Cardiac muscle cell (in vitro differentiated cells and primary cell): ENCODE data around the gene AATK. TPM values are rescaled to one million over a fixed set of nuclear protein-coding genes. Genes with fewer than 3 reads are reported as not detected.

Experiments used
- DNase-seq, 2 donors: peaks; one replicate each; pipeline versions ENCODE4 v3.0.0 to v3.0.0-alpha.2; 2010 to 2017; ENCODE audit warnings: low read depth in 1 of 2, low spot score in 1 of 2
- H3K27ac ChIP-seq: fragments of 200-600 bp; sonication (generic); 2 replicates; pipeline ENCODE4 v1.5.1; 2016
- H3K27me3 ChIP-seq: fragments of 200-600 bp; sonication (generic); 2 replicates; pipeline ENCODE4 v1.6.0; 2016; ENCODE audit warnings: control low read depth
- H3K36me3 ChIP-seq: fragments of 200-600 bp; sonication (generic); 2 replicates; pipeline ENCODE4 v1.5.1; 2016; ENCODE audit warnings: control low read depth
- H3K4me1 ChIP-seq: fragments of 200-600 bp; sonication (generic); 2 replicates; pipeline ENCODE4 v1.8.1; 2017; ENCODE audit warnings: low read depth, mild to moderate bottlenecking, mixed run types
- H3K4me3 ChIP-seq: fragments of 200-600 bp; sonication (generic); 2 replicates; pipeline ENCODE4 v1.5.1; 2016; ENCODE audit warnings: mild to moderate bottlenecking
- H3K9me3 ChIP-seq: fragments of 200-600 bp; sonication (generic); 2 replicates; pipeline ENCODE4 v1.5.1; 2017; ENCODE audit warnings: low read depth, mild to moderate bottlenecking, control low read depth
- polyA plus RNA-seq: library from polyadenylated mRNA; unstranded; fragments of >200 nt; fragmentation: Nextera tagmentation; extraction: Ambion mirVana; gene quantifications from 2 replicates; pipeline ENCODE4 v1.2.1, GENCODE V29; 2016
- total RNA-seq: library from RNA; depleted of rRNA; stranded (reverse); fragments of >200 nt; gene quantifications from 2 replicates; pipeline ENCODE4 v1.2.3, GENCODE V29; 2016
- TF ChIP-seq, protein P1 (sequence below): IDR thresholded peaks from 2 replicates; pipeline ENCODE4 v1.5.1; 2012; ENCODE audit warnings: low read depth, mild to moderate bottlenecking, low read length

Gene AATK
- total and polyA plus RNA-seq, 2 experiments from 2014 or later, result 8.0 to 21.9 TPM

- Histone ChIP-seq H3K9me3 (no peaks in the 10 kb centered on the region), H3K27ac (no peak overlapping the region), H3K4me3 (no peak overlapping the region), H3K36me3 (no peaks in the 10 kb centered on the region), H3K27me3 (no peaks in the 10 kb centered on the region), H3K4me1 (peaks cover 6% of the 10 kb centered on the region)
- DNase-seq, result no peak
- TF ChIP-seq, protein P1, sequence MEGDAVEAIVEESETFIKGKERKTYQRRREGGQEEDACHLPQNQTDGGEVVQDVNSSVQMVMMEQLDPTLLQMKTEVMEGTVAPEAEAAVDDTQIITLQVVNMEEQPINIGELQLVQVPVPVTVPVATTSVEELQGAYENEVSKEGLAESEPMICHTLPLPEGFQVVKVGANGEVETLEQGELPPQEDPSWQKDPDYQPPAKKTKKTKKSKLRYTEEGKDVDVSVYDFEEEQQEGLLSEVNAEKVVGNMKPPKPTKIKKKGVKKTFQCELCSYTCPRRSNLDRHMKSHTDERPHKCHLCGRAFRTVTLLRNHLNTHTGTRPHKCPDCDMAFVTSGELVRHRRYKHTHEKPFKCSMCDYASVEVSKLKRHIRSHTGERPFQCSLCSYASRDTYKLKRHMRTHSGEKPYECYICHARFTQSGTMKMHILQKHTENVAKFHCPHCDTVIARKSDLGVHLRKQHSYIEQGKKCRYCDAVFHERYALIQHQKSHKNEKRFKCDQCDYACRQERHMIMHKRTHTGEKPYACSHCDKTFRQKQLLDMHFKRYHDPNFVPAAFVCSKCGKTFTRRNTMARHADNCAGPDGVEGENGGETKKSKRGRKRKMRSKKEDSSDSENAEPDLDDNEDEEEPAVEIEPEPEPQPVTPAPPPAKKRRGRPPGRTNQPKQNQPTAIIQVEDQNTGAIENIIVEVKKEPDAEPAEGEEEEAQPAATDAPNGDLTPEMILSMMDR, result no peak
Observed at GRCh38 chr17:81130385-81131361, 35.3 kb downstream of the AATK start.

GRCh38 chr17:81129711-81130367 lies 36.2 kb downstream of the AATK start:
- Histone ChIP-seq H3K36me3 (no peaks in the 10 kb centered on the region), H3K4me3 (no peak overlapping the region), H3K27ac (no peak overlapping the region), H3K27me3 (no peaks in the 10 kb centered on the region), H3K4me1 (peaks cover 6% of the 10 kb centered on the region), H3K9me3 (no peaks in the 10 kb centered on the region)
- DNase-seq, result no peak
- TF ChIP-seq, protein P1, result no peak

DNA sequence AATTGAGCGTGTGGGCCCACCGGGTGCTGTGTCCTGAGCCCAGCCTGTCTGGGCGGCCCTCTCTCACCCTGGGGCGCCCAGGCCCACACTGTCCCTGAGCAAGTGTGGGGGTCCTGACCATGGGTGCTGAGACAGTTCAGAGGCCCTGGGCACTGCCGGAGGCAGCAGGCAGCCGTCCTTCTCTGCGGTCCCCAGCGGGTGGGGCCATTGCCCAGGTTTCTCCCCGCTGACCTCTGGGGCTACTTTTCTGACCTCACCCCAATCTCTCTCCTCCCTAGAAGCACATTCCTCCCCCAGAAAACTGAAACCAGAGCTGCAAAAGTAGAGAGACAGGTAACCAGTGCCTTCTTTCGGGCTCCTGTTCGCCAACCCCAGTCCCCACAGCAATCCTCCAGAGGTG lies 36.7 kb downstream of the AATK start:
- no peaks in the 10 kb centered on the region for H3K27me3 ChIP-seq
- H3K36me3 ChIP-seq, result no peaks in the 10 kb centered on the region
- DNase-seq, result no peak
- H3K27ac ChIP-seq, result no peak overlapping the region
- H3K4me3 ChIP-seq, result no peak overlapping the region
- TF ChIP-seq, protein P1, result no peak
- H3K4me1 ChIP-seq, result peaks cover 6% of the 10 kb centered on the region
- H3K9me3 ChIP-seq, result no peaks in the 10 kb centered on the region

DNA sequence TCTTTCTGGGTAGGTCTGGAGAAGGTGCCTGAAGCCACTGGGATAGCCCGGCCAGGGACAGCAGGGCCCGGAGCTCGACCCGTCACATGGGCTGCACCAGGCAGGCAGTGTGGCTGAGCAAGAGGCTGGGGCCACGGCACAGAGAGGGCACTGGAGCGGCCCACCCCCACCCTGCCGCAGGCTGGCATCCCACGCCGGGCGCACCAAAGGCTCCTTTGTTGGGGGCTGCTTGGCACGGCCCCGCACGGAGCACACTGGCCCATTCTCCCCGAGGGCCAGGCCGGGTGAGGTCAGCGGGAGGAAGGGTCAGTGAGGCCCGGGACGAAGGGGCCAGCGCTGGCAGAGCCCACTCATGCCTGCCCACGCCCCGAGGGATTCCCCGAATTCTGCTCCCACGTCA lies 37.2 kb downstream of the AATK start:
- H3K4me1 ChIP-seq, result peaks cover 6% of the 10 kb centered on the region
- DNase-seq, result no peak

DNA sequence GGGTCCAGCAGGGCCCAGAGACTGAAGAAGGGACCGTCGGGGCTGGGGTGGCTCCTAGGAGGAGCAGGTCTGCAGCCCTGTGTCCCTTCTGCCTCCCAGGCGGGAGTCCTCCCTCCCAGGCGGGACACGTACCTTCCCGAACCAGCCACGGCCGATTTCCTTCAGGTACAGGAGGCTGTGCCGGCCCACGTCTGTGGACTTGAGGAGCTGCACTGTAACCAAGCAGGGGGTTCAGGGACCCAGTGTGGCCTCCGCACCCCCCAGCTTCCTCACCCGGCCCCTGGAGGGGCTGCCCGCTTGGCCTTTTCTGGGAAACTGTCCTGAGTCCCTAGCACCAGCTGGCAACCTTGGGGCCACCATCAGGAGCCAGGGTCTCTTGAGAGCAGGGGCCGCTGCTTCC lies 37.7 kb downstream of the AATK start:
- no peak for DNase-seq
- Histone ChIP-seq H3K4me1 (peaks cover 6% of the 10 kb centered on the region), H3K36me3 (no peaks in the 10 kb centered on the region), H3K27me3 (no peaks in the 10 kb centered on the region), H3K4me3 (no peak overlapping the region), H3K27ac (no peak overlapping the region), H3K9me3 (no peaks in the 10 kb centered on the region)
- TF ChIP-seq, protein P1, result no peak

More for the DNA sequence above, 37.2 kb downstream of the AATK start:
- TF ChIP-seq, protein P1, result no peak
- H3K27ac ChIP-seq, result no peak overlapping the region
- H3K27me3 ChIP-seq, result no peaks in the 10 kb centered on the region
- H3K36me3 ChIP-seq, result no peaks in the 10 kb centered on the region
- no peak overlapping the region for H3K4me3 ChIP-seq
- H3K9me3 ChIP-seq, result no peaks in the 10 kb centered on the region
